Right lobe of liver (tissue), 6 donors: ENCODE measurements around the gene CAVIN1. TPM values are rescaled to one million over a fixed set of nuclear protein-coding genes. Genes with fewer than 3 reads are reported as not detected.

Source experiments
- ATAC-seq, 4 donors: fragments of 200-7000 bp; cut with Tn5 transposase; one replicate each; pipeline ENCODE4 v1.9.1; 2020; ENCODE audit warnings: mild to moderate bottlenecking in 4 of 4, moderate library complexity in 4 of 4
- DNase-seq, 3 donors: peaks; one replicate each; pipeline ENCODE4 v3.0.0-alpha.2; 2020
- H3K27ac ChIP-seq, 3 donors: fragments of 200-600 bp; one replicate each; pipeline ENCODE4 v1.8.0; 2022
- H3K27me3 ChIP-seq, 2 donors: fragments of 200-600 bp; one replicate each; pipeline ENCODE4 v1.8.0; 2022
- H3K36me3 ChIP-seq, 4 donors: fragments of 200-600 bp; sonication (generic) in 1 of 4; one replicate each; pipeline versions ENCODE4 v1.5.1 to v1.8.0; 2017 to 2022; ENCODE audit warnings: control low read depth in 1 of 4
- H3K4me1 ChIP-seq, 4 donors: fragments of 200-600 bp; sonication (generic) in 1 of 4; one replicate each; pipeline versions ENCODE4 v1.5.1 to v1.8.0; 2017 to 2022; ENCODE audit warnings: control low read depth in 1 of 4
- H3K4me3 ChIP-seq, 3 donors: fragments of 200-600 bp; one replicate each; pipeline ENCODE4 v1.8.0; 2022
- H3K9me3 ChIP-seq, 4 donors: fragments of 200-600 bp; sonication (generic) in 1 of 4; one replicate each; pipeline versions ENCODE4 v1.5.1 to v1.8.0; 2017 to 2022; ENCODE audit warnings: control low read depth in 1 of 4
- POLR2A ChIP-seq: fragments of 450-650 bp; IDR thresholded peaks from one replicate; pipeline ENCODE4 v1.6.1; 2017; ENCODE audit warnings: antibody characterized with exemption, mild to moderate bottlenecking
- WGBS: methylation state at CpG from one replicate; pipeline ENCODE4 v1.1.6; 2018; ENCODE audit warnings: low coverage, low lambda C conversion rate; ENCODE audit not compliant: insufficient coverage; ENCODE audit errors: missing lambda C conversion rate; 5-methylcytosine and 5-hydroxymethylcytosine counted together
- intact Hi-C, 2 donors: fragments of 100-400 bp; cut with DNase I; formaldehyde crosslinking; loops; one replicate each; pipeline versions ENCODE4 v1.11.2 to v1.14.1; 2022
- total RNA-seq, 6 experiments: library from RNA; depleted of rRNA in 2 of 6; stranded (reverse); fragments of >200 nt in 2 of 6; fragmentation: NEBNext Ultra II Directional in 3 of 6; extraction: Animal tissue kit (Norgen Biotek cat#: 25700) in 3 of 6; gene quantifications; one replicate each; pipeline versions ENCODE4 v1.1.0 to v1.2.4, GENCODE V29; 2016 to 2023
- TF ChIP-seq, protein P1 (sequence below), 4 donors: fragments of 200-600 bp in 3 of 4; fragments of 450-650 bp in 1 of 4; IDR thresholded peaks; one replicate each; pipeline versions ENCODE4 v1.5.1 to v1.8.0; 2016 to 2022; ENCODE audit warnings: antibody characterized with exemption in 4 of 4, mild to moderate bottlenecking in 2 of 4
- donor health status: DM: no; HTN: yes; CAD: no.
- donor health status: DM: no; HTN: no; CAD: no.
- donor health status: DM: no; HTN: no; CAD: no.
- donor health status: DM: no; HTN: yes; CAD: no.
- donor health status: DM: no; HTN: yes; CAD: no.

The CAVIN1 gene
- total RNA-seq, 6 experiments from 2014 or later = 8.7 to 29.6 (median 17.4) TPM

DNA sequence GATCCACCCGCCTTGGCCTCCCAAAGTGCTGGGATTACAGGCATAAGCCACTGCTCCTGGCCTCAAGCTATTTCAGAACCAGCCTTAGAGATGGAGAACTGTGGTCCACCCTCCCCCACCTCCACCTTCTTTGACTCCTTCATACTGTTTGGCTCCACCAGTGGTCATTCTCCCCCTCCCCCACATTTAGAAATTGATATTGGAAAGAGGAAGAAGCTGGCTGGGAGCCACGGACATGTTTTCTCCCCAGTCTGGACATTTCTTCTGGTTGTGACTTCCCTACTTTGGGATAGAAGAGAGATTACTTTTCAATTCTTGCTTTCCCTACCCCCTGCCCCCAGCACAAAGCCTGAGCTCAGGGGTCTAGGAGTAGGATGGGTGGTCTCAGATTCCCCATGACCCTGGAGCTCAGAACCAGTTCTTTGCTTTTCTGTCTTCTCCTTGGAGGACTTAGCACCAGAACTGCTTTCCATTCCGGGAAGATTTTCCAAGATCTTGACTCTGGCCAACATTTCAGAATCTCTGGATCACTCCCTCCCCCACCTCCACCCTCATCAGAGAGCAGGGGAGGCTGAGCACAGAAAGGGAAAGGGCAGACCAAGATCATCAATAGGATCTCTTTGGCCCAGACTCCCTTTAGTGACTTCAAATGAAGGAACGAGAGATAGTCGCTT, 16.3 kb downstream of the CAVIN1 start:
- peak overlapping the region in 1 of 3 donors; percentile 14 for H3K27ac ChIP-seq
- TF ChIP-seq, protein P1, sequence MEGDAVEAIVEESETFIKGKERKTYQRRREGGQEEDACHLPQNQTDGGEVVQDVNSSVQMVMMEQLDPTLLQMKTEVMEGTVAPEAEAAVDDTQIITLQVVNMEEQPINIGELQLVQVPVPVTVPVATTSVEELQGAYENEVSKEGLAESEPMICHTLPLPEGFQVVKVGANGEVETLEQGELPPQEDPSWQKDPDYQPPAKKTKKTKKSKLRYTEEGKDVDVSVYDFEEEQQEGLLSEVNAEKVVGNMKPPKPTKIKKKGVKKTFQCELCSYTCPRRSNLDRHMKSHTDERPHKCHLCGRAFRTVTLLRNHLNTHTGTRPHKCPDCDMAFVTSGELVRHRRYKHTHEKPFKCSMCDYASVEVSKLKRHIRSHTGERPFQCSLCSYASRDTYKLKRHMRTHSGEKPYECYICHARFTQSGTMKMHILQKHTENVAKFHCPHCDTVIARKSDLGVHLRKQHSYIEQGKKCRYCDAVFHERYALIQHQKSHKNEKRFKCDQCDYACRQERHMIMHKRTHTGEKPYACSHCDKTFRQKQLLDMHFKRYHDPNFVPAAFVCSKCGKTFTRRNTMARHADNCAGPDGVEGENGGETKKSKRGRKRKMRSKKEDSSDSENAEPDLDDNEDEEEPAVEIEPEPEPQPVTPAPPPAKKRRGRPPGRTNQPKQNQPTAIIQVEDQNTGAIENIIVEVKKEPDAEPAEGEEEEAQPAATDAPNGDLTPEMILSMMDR (IDR thresholded peaks at IDR 0.05) = no peak
- no peak for TF ChIP-seq POLR2A
- WGBS = 39% methylated on average over 5 of the region's 5 CpGs
- H3K4me3 ChIP-seq = no peak overlapping the region
- H3K9me3 ChIP-seq = no peaks in the 10 kb centered on the region
- intact Hi-C loops = loop anchor here (5.0 to 10.0 kb wide), 2 partner anchors 84 to 92 kb away; no protein-coding TSS in a partner anchor
- no peaks in the 10 kb centered on the region for H3K27me3 ChIP-seq
- peaks cover 0 to 12% (median 6%) of the 10 kb centered on the region in 4 donors for H3K4me1 ChIP-seq
- ATAC-seq (no peak), DNase-seq (no peak)
- H3K36me3 ChIP-seq = no peaks in the 10 kb centered on the region

DNA sequence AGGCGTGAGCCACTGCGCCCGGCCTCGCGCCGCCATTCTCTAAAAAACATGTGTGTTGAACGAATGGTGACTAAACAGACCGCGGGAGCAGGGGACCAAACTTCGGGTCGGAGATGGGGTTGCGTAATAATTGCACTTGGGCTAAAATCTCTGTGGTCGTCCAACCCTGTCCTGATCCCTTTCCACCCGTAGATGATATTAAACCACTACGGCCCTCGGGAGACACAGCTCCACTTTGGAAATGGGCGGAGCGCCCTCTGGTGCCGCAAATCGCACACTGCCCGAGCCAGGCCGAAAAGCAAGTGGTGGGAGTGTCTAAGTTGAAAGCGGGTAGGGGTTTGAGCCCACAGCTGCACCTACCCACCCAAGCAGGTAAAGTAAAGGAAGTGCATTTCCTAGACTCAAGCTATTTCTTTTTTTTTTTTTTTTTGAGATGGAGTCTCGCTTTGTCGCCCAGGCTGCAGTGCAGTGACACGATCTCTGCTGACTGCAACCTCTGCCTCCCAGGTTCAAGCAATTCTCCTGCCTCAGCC, 17.0 kb downstream of the CAVIN1 start:
- H3K4me1 ChIP-seq = peaks cover 0 to 12% (median 6%) of the 10 kb centered on the region in 4 donors
- ATAC-seq (peak; percentile 73 to 80 (median 76)), DNase-seq (peak; percentile 80 to 85 (median 82))
- H3K27me3 ChIP-seq = no peaks in the 10 kb centered on the region
- no peaks in the 10 kb centered on the region for H3K36me3 ChIP-seq
- H3K9me3 ChIP-seq = no peaks in the 10 kb centered on the region
- 25% methylated on average over 22 of the region's 26 CpGs for WGBS
- TF ChIP-seq POLR2A = no peak
- TF ChIP-seq, protein P1 (IDR thresholded peaks at IDR 0.05) = peak; percentile 79 to 90 (median 88)
- H3K27ac ChIP-seq = no peak overlapping the region
- intact Hi-C loops = loop anchor here (5.0 to 10.0 kb wide), 2 partner anchors 84 to 91 kb away; no protein-coding TSS in a partner anchor
- H3K4me3 ChIP-seq = no peak overlapping the region

DNA sequence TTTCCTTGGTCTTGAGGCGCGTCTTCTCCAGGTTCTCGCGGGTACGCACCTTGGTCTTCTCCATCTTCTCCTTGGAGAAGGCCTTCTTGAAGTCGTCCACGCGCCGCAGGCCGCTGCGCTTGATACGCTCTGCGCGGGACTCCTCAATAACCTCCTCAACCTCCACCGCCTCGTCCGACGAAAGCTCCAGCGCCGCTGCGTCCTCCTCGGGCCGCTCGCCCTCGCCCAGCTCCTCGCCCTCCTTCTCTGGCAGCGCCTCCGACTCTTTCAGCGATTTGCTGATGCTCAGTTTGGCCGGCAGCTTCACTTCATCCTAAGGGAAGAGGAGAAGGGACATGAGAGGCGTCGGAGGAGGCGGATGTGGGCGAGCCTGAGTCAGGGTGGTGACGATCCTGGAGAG, 18.0 kb downstream of the CAVIN1 start:
- ATAC-seq = no peak
- Histone ChIP-seq H3K9me3 (no peaks in the 10 kb centered on the region), H3K4me3 (no peak overlapping the region), H3K36me3 (no peaks in the 10 kb centered on the region), H3K27ac (no peak overlapping the region), H3K27me3 (no peaks in the 10 kb centered on the region), H3K4me1 (peaks cover 0 to 15% (median 6%) of the 10 kb centered on the region in 4 donors)
- DNase-seq = peak in 1 of 3 donors; percentile 49
- WGBS = 71% methylated on average over 28 of the region's 35 CpGs
- intact Hi-C loops = loop anchor here (5.0 to 10.0 kb wide), 2 partner anchors 83 to 90 kb away; no protein-coding TSS in a partner anchor
- TF ChIP-seq, protein P1 (IDR thresholded peaks at IDR 0.05) = no peak
- TF ChIP-seq POLR2A = no peak

DNA sequence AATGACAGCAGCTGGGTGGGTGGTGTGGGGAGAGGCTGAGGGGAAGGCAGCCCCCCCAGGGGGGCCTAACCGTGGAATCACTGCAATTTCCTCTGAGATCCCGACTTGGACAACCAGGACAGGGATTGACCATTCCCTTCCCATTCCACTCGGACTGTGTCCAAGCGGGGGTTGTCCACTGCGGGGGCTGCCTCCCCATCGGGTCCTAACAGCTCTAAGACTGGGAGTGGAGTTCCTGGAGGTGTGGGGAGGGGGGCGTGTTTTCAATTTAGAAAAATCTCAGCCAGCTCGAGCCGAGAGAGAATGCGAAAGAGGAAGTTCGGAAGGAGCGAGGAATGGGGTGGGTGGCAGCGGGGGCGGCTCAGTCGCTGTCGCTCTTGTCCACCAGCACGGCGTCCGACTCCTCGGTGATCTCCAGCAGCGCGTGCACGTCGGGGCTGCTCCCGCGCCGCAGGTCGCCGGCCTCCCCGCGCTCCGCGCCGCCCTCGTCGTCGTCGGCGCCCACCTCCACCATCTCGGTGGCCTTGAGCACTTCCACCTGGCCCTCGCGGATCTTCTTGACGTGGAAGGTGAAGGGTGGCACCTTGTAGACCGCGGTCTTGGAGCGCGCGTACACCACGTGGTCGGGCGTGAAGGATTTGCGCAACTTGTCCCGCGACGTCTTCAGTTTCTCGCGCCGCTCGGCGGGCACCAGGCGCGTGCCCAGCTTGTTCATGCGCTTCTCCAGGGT, 18.6 kb downstream of the CAVIN1 start:
- WGBS = 75% methylated on average over 28 of the region's 63 CpGs
- H3K27ac ChIP-seq = no peak overlapping the region
- intact Hi-C loops = loop anchor here (5.0 to 10.0 kb wide), 2 partner anchors 82 to 90 kb away; no protein-coding TSS in a partner anchor

More for the DNA sequence above, 18.6 kb downstream of the CAVIN1 start:
- Histone ChIP-seq H3K4me3 (no peak overlapping the region), H3K4me1 (peaks cover 0 to 19% (median 6%) of the 10 kb centered on the region in 4 donors), H3K9me3 (no peaks in the 10 kb centered on the region), H3K27me3 (no peaks in the 10 kb centered on the region), H3K36me3 (no peaks in the 10 kb centered on the region)
- ATAC-seq (no peak), DNase-seq (no peak)
- TF ChIP-seq, protein P1 (IDR thresholded peaks at IDR 0.05) = no peak
- TF ChIP-seq POLR2A = no peak
